ENCODE measurements around the gene DCDC2C. TPM values are rescaled to one million over a fixed set of nuclear protein-coding genes. Genes with fewer than 3 reads are reported as not detected.

Gene DCDC2C
- total RNA-seq, 2 donors from 2014 or later = not detected

GRCh38 chr2:3848776-3849175, 145.4 kb downstream of the DCDC2C start:
- ATAC-seq = no peak
- no peak for DNase-seq
- intact Hi-C loops (cut with DNase I, micrococcal nuclease) = no loop called here

GRCh38 chr2:3849213-3849612, 145.8 kb downstream of the DCDC2C start:
- ATAC-seq (no peak), DNase-seq (no peak)
- intact Hi-C loops (cut with DNase I, micrococcal nuclease) = no loop called here

- ATAC-seq = no peak
- intact Hi-C loops (cut with DNase I, micrococcal nuclease) = no loop called here
- DNase-seq = no peak
These were observed 154.2 kb downstream of the DCDC2C start for GRCh38 chr2:3857576-3857975.

DNA sequence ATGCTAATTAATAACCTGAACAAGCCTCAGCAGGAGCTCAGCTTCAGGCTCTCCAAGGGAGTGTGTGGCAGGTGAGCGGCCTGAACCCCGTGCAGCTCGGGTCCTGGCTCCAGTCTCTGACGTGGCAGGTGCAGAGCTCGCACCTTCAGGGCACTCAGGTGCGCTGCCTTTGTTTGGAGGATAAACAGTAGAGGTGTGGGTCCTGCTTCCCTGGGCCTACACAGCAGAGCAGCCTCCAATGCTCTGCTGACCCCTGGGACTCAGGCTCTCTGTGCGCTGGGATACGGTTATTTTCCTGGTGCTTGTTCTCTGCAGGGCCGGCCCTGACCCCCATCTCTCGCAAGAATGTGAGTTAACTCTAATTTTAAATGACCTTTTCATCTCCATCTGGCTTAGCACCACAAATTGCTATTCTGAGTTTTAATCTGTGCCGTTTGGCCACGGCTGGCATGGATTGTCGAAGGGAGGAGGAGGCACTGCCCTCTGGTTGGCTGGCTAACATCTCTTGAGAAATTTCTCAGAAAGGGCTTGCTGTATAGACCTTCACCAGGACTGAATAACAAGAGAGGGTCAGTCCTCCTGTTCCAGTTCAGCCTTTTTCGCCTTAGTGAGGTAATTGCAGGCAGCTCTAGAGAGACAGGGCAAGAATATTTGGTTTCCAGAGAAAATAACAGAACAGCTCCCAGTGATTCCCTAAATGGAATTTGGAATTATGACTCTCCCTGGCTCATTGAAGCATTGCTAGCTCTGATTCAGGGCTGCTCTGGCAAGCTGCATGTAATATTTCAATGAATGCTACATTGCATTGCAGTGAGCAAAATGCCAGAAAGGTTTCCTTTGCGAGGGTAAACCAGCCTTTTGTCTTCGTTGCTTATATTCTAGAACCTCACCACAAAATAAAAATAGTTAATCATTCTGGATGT, 161.8 kb downstream of the DCDC2C start:
- no peak for DNase-seq
- no peak for ATAC-seq
- intact Hi-C loops (cut with DNase I, micrococcal nuclease) = no loop called here

DNA sequence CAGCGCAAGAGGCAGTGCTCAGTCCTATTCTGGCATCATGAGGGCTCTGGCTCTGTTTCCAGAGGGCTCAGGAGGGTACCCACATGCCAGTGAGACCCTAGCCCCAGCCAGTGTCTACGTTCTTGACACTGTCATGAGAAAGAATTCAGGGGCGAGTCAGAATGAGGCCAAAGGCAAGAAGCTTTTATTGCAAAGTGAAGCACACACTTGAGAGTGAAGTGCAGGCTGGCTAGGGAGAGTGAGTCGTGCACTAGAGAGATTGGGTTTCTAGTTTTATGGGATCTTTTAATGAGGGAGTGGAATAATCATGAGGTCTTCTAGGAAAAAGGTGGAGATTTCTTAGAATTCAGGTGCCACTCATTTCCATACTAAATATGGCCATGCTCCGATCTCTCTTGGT, 164.1 kb downstream of the DCDC2C start:
- no peak for ATAC-seq
- no peak for DNase-seq
- intact Hi-C loops (cut with DNase I, micrococcal nuclease) = no loop called here

DNA sequence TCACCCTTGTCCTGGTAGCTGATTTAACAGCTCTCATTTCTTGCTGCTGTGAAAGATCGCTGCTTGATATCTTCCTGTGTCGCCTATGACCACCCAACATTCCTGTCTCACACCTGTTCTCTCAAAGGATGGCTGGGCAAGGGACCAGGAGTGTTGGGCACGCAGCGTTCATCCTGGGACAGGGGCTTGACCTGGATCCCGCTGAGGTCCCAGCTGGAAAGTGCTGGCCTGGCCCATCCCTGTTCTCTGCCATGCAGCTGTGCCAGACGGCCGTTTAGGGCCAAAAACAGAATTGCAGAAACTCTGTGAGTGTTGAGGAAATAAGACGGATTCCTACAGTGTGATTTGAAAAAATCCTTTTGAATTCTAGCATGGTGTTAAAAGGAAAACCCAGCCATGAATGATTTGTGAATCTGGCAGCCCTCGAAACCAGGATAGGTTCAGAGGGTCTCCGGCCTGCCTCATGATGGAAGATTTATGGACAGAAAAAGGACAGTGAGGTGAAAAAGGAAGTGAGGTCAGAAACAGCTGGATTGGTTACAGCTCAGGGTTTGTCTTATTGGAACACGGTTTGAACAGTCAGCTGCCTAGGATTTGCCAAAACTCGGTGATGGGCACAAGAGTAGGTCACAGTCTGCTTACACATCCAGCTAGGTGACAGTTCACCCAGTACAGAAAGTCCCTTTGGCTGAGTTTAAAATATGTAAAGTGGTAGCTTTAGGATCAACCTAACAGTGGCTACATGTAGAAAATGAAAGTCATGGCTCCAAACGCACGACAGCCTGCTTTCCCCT, 164.8 kb downstream of the DCDC2C start:
- DNase-seq (no peak), ATAC-seq (no peak)
- intact Hi-C loops (cut with DNase I, micrococcal nuclease) = no loop called here

- ATAC-seq (no peak), DNase-seq (no peak)
- intact Hi-C loops (cut with DNase I, micrococcal nuclease) = no loop called here
These were observed 166.8 kb downstream of the DCDC2C start for GRCh38 chr2:3870222-3870621.

DNA sequence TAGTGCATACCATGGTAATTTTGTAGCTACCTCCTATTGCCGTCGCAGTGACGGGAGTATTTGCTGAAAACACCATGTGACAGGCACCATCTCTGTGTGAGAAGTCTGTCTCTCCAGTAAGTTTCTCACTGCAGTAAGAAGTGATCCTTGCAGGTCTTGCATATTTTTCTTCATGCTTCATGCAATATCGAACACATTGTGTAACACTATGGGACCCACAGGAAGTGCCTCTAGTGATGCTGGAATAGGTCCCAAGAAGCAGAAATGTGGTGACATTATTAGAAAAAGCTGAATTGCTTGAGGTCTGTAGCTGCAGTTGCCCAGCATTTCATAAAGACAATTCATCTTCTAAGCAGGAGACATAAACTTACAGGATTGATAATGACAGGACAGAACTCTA, 167.6 kb downstream of the DCDC2C start:
- DNase-seq (no peak), ATAC-seq (no peak)
- intact Hi-C loops (cut with DNase I, micrococcal nuclease) = no loop called here

GRCh38 chr2:3872451-3872850, 169.1 kb downstream of the DCDC2C start:
- intact Hi-C loops (cut with DNase I, micrococcal nuclease) = no loop called here
- DNase-seq = no peak
- ATAC-seq = no peak

GRCh38 chr2:3873899-3874298, 170.5 kb downstream of the DCDC2C start:
- intact Hi-C loops (cut with DNase I, micrococcal nuclease) = no loop called here
- DNase-seq (no peak), ATAC-seq (no peak)

- intact Hi-C loops (cut with DNase I, micrococcal nuclease) = no loop called here
- ATAC-seq = no peak
- no peak for DNase-seq
These were observed 172.8 kb downstream of the DCDC2C start for GRCh38 chr2:3876221-3876620.

DNA sequence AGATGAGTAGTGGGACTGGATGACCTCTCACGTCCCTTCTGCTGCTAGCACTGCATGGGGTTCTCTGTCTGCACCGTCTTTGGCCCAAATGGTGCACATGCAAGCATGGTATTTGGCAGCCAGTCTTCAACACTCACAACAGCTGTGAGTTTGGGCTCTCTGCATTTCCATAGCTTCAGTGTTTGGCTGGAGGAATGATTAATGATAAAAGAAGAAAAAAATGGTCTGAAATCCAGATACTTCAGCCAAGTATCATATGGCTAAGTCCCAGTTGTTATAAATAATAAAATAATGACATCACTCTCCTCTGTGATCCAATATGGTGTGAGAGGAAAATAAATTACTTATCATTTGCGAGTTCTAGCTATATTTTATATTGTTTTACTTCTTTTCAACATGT, 173.3 kb downstream of the DCDC2C start:
- intact Hi-C loops (cut with DNase I, micrococcal nuclease) = no loop called here
- DNase-seq = no peak

GRCh38 chr2:3885629-3886628, 182.6 kb downstream of the DCDC2C start:
- intact Hi-C loops (cut with DNase I, micrococcal nuclease) = no loop called here
- no peak for DNase-seq
- ATAC-seq = no peak

More for the DNA sequence above, 173.3 kb downstream of the DCDC2C start:
- no peak for ATAC-seq

DNA sequence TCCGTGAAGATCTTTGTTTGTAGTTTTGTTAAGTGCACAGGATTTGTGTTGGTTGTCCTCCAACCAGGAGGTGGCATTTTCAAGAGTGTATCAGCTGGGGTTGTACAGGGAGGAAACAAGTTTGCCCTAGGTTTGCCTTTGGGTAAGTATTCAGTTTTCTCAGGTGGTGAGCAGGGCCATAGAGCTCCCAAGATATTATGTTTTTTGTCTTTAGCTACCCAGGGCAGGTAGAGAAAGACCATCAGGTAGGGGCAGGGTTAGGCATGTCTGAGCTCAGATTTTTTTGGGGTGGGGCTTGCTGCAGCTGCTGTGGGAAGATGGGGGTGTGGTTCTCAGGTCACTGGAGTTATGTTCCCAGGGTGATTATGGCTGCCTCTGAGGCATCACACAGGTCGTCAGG, 191.6 kb downstream of the DCDC2C start:
- no peak for ATAC-seq
- DNase-seq = no peak
- intact Hi-C loops (cut with DNase I, micrococcal nuclease) = no loop called here

Other genes with a start within 250 kb of the DCDC2C start
- gene ADI1, start 184.0 kb upstream of the DCDC2C start, total RNA-seq = 100 to 1,000 TPM in 1 of 2 donors, 10 to 100 TPM in 1; 64.3 to 105 TPM
- 10 to 100 TPM; 14.4 to 14.7 TPM for gene RNASEH1, start 145.2 kb upstream of the DCDC2C start, total RNA-seq
- gene RPS7, start 128.3 kb upstream of the DCDC2C start, total RNA-seq = 100 to 1,000 TPM; 894 to 955 TPM
- gene COLEC11, start 108.5 kb upstream of the DCDC2C start, total RNA-seq = 1 to 10 TPM in 1 of 2 donors, under 1 TPM in 1; 0.85 to 1.2 TPM
- gene ALLC, start 45.4 kb upstream of the DCDC2C start, total RNA-seq = not detected

Measured in left colon (tissue), 2 donors.